Temporal lobe (tissue), 2 donors: ENCODE results near the gene TEP1. TPM values are rescaled to one million over a fixed set of nuclear protein-coding genes. Genes with fewer than 3 reads are reported as not detected.

Source experiments
- small RNA-seq: library from RNA; depleted of rRNA; stranded (forward); fragments of <200 nt; gene quantifications from one replicate; pipeline ENCODE3, GENCODE V24; 2014; ENCODE audit warnings: low replicate concordance
- total RNA-seq: library from RNA; depleted of rRNA; stranded (reverse); fragments of >200 nt; gene quantifications from one replicate; pipeline ENCODE4 v1.2.3, GENCODE V29; 2014

Gene TEP1
- total RNA-seq, 1 donor from 2014 or later: 3.7 TPM

Small RNA genes within 50 kb of the gene (small RNA-seq; reads per million reads assigned to genes)
- gene RNA5SP382: 0.40 reads per million, percentile 36 among the genes with 10 or more reads in this experiment
- gene SNORA79B: 0.96 reads per million, percentile 74 among the genes with 10 or more reads in this experiment
- 222 reads per million, percentile 98 among the genes with 10 or more reads in this experiment for gene SNORD126

Other genes starting within 250 kb of the TEP1 start
- not detected for gene OR11G2, start 222.6 kb downstream of the TEP1 start, total RNA-seq
- gene OR11H6, start 189.8 kb downstream of the TEP1 start, total RNA-seq: not detected
- gene OR11H7, start 184.5 kb downstream of the TEP1 start, total RNA-seq: not detected
- gene OR11H4, start 174.2 kb downstream of the TEP1 start, total RNA-seq: not detected
- gene TTC5, start 107.5 kb downstream of the TEP1 start, total RNA-seq: 21.1 TPM
- 44.3 TPM for gene CCNB1IP1, start 80.2 kb downstream of the TEP1 start, total RNA-seq
- gene PARP2, start 69.9 kb downstream of the TEP1 start, total RNA-seq: 23.4 TPM
- 0.25 TPM for gene KLHL33, start 22.7 kb upstream of the TEP1 start, total RNA-seq
- gene OSGEP, start 41.3 kb upstream of the TEP1 start, total RNA-seq: 26.3 TPM
- gene APEX1, start 41.7 kb upstream of the TEP1 start, total RNA-seq: 49.7 TPM
- gene PIP4P1, start 47.9 kb upstream of the TEP1 start, total RNA-seq: 16.5 TPM
- 3.9 TPM for gene PNP, start 55.9 kb upstream of the TEP1 start, total RNA-seq
- gene RNASE10, start 92.0 kb upstream of the TEP1 start, total RNA-seq: not detected
- not detected for gene RNASE9, start 147.5 kb upstream of the TEP1 start, total RNA-seq
- not detected for gene RNASE11, start 174.5 kb upstream of the TEP1 start, total RNA-seq
- not detected for gene RNASE12, start 177.9 kb upstream of the TEP1 start, total RNA-seq
- gene OR6S1, start 228.2 kb upstream of the TEP1 start, total RNA-seq: not detected